Stimulated activated CD4-positive, alpha-beta T cell treated with anti-CD3 and anti-CD28 coated beads, Interleukin-4, amount 100 ng/mL, for 24 hours (primary cell): ENCODE data around the gene ASPA.

Experiments
- DNase-seq: peaks from one replicate; pipeline ENCODE4 v3.0.0-alpha.2; 2020

The ASPA gene

DNA sequence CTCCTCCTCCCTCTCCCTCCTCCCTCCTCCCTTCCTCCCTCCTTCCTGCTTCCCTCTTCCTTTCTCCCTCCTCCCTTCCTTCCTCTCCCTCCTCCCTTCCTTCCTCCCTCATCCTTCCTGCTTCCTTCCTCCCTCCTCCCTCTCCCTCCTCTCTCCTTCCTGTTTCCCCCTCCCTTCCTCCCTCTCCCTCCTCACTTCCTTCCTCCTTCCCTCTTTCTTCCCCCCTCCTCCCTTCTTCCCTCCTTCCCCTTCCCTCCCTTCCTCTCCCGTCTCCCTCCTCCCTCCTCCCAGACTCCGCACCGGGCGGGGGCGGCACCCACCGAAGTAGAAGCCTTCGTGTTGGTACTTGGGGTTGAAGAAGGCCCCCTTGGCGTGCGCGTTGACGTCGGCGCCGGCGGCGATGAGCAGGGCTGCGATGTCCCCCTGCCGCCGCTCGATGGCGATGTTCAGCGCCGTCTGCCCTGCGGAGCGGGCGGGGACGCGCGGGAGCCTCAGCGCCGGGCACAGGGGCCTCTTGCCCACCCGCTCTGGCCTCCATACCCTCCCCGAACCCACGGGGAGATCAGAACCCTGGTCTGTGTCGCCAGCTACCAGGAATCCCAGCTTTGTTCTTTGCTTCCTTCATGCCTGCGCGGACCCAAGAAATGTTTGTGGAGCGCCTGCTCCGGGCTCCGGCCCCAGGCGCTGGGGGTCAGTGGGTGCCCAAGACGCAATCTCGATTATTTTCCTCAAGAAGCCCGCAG lies 59.6 kb downstream of the ASPA start:
- peak; percentile 60 for DNase-seq

DNA sequence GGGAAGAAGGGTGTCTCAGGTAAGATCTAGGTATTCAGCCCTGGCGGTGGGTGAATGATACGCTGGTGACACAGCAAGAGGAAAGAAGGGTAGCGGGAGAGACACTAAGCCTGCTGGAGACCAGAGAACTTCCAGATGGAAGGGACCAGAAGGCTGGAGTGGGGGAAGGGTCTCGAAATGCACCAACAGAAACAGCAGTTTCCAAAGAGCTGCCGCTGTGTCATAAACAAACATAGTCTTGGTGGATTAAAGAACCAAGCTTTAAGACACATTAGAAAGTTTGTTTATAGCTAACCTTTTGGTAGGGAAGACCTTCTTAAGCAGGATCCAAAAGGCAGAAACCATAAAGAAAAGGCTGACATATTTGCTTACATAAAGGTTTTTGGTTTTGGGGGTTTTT lies 60.9 kb downstream of the ASPA start:
- DNase-seq, result no peak

GRCh38 chr17:3539881-3540540 lies 64.2 kb downstream of the ASPA start:
- no peak for DNase-seq

GRCh38 chr17:3542410-3543088 lies 66.8 kb downstream of the ASPA start:
- DNase-seq, result no peak

DNA sequence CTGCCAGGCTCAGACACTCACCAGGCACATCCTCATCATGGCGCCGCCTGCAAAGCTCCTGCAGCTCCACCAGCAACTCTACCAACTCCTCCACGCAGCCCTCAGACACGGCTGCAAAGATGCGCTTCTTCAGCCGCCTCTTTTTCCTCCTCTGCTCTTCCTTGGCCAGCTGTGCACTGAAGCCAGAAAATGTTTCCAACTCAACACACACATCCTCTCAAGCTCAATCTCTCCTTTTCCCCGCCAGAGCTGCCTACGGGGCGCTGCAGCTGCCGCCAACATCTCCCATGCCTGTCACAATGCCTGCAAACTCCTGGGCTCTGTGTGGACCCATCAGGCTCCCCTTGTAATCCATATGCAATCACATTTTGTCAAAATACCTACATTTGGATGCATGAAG lies 67.7 kb downstream of the ASPA start:
- no peak for DNase-seq

- DNase-seq, result no peak
These were observed 68.6 kb downstream of the ASPA start for GRCh38 chr17:3544365-3544764.

- no peak for DNase-seq
These were observed 69.4 kb downstream of the ASPA start for GRCh38 chr17:3545151-3545550.

GRCh38 chr17:3546521-3546920 lies 70.7 kb downstream of the ASPA start:
- DNase-seq, result no peak

DNA sequence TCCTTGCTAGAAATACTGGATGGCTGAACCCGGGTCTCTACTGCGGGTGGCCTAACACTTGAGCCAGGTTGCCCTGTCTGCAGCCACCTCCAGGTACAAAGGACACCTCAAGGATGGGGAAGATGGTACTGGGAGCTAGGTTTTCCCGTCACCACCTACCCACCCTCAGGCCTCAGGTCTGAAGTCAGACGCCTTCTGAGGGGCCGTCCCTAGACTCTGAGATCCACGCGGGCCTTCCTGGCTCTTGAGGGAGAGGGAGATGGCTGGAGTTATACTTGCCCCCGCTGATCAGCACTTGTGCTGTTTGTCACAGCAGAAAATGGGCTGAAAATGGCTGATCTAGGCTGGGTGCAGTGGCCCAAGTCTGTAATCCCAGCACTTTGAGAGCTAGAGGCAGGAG lies 71.2 kb downstream of the ASPA start:
- DNase-seq, result no peak

DNA sequence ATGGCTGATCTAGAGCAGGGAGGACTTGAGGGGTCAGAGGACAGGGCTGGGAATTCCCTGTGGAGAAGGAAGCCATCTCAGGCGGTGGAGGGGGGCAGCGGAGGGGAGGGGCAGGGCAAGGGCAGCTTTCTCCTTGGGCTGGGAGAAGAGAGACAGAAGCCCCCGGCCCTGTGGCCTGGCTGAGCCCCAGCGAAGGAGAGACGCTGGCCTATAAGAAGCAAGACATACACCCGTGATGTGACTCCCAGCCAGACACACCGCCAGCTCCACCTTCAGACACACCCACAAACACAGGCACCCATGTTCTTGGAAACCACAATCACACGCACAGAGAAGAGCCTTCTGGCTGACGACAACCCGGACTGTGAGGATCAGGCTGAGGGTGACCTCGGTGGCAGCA lies 71.8 kb downstream of the ASPA start:
- no peak for DNase-seq

DNA sequence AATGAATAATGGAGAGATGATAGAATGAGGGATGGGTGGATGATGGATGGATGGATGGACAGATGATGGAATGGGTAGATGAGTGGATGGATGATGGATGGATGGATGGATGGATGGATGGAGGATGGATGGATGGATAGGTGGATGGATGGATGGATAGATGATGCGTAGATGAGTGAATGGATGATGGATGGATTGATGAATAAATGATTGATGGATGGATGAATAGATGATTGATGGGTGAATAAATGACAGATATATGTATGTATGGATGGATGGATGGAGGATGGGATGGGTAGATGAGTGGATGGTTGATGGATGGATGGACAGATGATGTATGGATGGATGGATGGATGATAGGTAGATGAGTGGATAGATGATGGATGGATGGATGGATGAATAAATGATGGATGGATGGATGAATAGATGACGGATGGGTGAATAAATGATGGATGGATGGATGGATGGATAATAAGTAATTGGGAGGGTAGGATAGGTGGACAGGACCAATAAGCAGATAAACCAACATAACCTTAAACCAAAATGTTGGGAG lies 73.9 kb downstream of the ASPA start:
- no peak for DNase-seq

DNA sequence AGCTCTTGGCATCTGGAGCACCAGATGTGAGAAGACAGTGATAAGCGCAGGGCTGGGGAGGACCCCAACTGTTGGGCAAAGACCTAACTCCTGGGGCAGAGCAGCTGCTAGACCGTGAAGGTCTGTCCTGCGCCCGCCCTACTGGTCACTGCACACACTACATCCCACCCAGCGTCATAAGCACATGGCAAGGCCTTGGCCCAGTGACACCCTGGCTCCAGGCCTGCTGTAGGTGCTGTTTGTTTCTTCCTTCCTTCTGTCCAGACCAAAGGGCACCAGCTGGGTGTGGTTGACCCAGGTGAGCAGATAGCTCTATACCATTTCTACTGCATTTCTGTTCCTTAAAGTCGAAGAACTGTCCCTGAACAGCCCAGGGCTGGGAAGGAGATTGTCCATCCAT lies 75.4 kb downstream of the ASPA start:
- DNase-seq, result no peak

GRCh38 chr17:3552916-3553315 lies 77.1 kb downstream of the ASPA start:
- DNase-seq, result no peak
